ENCODE data around the gene FAM149A.

The FAM149A gene

DNA sequence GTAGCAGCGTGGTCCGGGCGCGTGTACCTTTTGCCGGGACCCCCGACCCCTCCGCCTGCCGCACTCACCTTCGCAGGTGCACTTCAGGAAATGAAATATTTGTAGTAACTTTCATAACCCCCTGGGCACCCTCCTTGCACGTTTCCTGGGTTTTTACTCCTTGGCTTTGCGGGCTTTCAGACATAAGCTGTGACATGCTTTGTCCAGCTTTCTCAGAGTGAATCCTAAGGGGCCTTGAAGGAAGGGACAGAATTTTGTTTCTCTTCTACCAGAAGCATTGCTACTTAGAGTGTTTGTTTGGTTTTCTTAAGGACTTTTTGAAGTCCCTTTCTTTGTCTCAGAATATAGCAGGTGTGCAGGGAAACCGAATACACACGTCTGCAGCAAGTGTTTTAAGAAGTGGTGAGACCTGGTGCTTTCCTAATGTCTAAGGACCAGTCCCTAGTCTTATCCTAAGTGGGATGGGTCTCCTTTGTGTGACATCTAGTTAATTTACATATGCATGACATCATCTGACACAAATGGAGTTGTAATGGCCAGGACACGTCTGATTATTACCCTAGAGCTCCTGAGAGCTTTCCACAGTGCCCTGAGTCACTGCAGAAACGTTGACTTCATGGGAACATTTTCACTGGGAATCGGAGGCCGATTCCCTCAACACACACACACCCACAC is 1.3 kb downstream of the FAM149A start:
- no peak for DNase-seq

DNA sequence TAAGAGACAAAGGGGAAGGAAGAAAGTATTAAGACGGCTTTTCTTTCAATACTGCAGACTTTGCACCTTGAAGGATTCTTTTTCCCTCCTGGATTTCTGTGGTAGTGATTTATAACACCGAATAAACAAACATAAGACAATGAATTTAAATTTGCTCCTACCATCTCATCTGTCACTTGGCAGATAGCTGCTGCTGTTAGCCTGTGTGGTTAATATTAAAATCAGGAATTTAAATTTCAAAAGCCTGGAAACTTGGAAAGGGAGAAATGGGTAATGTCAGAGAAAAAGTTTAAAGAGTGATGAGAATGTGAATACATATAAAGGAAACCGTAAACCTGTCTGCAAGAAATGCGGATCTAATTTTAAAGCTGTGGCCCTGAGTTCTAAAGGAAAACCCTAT is 3.4 kb downstream of the FAM149A start:
- DNase-seq, result no peak

DNA sequence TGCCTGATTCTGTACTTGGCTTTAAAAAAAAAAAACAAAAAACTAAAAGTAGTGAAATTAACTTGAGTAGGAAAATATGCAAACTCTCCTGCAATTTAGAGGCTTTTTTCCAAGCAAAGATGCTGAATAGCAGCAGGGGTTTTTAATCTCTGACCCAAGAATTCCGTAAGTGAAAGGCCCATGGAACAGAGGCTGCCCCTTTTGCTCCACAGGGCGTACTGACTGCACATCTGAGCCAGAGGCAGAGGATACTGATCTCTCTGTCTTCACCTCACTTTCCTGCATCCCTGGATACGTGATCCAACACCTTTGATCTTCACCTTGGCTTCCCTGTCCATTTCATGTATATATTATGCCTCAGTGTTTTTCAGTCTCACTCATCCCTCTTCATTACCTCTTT is 3.9 kb downstream of the FAM149A start:
- DNase-seq, result no peak

DNA sequence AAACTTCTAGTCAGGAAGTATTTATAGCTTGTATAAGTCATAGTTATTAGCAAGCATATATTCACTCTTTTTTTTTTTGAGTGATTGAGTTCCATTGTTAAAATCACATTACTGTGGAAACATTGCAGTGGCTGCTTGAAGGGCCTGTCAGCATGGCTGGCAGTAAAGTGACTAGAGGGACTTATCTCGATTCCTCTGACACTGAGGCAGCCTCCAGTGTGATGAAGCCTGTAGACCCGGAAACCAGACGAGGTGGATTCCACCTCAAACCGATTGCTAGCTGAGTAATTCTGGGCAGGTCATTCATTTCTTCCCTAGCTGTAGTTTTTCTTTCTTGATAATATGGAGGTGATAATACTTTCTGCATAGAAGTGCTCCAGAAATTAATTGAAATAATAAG is 4.7 kb downstream of the FAM149A start:
- DNase-seq, result no peak

DNA sequence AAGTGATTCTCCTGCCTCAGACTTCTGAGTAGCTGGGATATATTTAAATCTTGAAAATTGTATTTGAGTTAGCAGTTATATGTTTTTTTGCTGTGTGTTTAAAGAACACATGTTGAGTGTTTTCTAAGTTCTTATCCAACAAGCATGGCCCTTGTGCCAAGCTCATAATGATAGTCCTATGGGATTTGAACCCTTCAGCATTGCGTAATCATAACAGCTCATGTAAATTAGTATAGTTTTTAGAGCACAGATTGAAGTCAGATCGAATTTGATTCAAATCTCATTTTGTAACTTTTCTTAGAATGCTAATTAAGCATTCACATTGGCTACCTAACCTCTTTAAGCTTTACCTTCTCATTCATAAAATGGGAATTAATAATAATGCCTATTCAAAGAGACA is 12.2 kb downstream of the FAM149A start:
- DNase-seq, result no peak

DNA sequence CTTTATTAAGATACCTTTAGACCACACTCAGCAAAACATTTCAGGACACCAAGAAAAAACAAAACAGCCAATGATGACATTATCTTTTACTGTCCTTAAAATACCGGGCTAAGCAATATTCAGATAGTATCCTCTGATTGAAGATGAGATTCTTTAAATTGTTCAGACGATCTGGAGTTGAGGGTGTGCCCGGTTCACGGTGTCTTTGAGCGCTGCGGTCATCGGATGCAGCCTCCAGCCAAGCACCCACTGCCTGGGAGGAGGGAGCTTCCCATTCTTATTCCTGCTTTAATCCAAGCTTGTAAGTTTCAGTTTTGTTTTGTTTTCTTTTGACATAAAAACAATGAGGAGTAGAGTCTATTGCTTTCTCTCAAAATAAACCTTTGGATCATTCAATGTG is 14.1 kb downstream of the FAM149A start:
- DNase-seq, result no peak

DNA sequence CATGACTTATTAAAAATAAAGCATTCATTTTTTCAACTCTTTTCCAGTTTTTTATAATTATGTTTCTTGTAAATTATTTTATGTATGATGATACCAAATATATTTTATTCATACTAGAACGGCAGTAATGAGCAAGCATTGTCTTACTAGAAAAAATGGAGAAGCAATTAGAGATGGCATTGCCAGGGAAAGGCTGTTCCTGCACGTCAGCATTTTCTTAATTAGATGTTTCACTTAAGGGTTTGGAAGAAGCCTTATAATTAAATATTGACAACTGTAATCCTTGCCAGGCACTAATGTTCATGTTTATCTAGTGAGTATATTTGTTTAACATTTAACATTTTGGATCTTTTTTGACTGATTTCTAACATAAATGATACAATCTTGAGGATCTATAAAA is 16.6 kb downstream of the FAM149A start:
- DNase-seq, result no peak

DNA sequence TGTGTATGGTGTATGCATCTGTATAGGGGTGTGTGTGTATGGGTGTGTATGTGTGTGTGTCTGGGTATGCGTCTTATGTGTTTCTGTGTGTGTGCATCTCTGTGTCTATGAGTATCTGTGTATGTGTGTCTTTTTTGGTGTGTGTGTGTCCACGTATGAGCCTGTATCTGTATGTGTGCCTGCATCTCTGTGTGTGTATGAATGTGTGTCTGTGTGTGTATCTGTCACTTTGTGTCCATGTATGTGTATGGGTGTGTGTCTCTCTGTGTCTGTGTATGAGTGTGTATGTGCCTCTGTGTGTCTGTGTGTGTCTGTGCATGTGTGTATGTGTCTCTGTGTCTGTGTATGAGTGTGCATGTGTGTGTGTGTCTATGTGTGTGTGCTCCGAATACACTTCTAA is 24.3 kb downstream of the FAM149A start:
- no peak for DNase-seq

DNA sequence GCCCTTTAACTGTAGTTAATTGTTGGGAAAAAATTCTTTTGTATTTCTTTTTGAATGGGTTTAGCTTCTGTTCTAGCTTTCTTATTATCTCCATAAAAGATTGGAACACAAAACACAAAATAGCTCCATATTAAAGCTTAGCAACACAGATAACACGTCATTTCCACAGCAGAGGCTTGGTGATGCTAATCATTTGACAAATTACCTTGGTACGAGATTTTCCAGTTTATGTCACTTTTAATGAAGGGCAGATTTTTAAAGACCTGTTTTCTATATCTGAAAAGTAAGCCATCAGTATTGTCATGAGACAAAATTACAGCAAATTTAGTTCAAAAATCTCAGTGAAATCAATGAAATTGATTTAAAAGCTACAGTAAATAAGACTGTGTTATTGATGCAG is 27.4 kb downstream of the FAM149A start:
- no peak for DNase-seq

DNA sequence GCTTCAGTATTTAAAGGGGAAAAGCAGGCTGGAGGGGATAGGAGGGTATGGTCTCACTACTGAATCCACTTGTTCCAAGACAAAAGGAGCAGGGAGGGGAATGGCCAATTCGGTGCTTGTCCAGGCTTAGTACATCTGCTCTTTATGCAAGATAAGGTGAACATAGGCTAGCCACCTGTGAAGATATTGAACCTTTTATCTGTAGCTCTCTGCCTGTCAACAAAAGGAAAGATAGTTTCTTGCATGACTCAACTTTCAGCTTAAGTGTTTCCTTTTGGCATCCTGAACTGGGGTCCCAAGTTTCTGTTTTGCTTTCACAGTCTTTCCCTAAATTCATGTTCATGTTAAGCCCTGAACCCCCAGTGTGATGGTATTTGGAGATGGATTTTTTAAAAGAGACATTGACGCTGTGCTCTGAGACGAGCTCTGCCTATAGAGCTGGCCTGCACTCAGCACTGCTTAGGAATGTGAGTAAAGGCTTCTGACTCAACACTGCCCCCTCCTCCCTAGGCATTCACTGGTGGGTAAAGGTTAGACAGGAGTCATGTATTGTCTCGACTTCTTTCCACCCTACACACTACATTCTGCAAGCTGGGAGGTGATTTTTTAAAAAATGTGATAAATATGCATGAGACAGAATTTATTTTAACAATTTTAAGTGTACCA is 28.2 kb downstream of the FAM149A start:
- DNase-seq, result no peak

DNA sequence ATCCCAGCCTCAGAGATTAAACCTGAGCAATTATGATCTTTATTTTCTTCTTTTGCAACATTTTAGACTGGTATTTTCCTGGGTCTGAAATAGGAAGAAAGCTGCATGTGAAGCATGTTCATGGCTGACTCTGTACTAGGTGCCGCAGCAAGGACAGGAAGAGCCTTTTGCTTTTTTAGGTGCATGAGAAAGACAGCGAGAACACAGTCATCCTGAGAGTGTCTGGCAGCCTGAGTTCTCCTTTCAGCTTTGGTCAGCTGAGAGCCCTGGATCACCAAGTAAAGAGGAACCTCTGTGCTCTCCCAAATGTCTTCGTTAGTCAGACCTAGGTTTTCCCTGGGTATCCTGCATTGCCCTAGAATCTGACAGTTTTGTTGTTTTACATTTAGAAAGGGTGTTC is 29.8 kb downstream of the FAM149A start:
- DNase-seq, result peak in 1 of 5 donors; percentile 47

DNA sequence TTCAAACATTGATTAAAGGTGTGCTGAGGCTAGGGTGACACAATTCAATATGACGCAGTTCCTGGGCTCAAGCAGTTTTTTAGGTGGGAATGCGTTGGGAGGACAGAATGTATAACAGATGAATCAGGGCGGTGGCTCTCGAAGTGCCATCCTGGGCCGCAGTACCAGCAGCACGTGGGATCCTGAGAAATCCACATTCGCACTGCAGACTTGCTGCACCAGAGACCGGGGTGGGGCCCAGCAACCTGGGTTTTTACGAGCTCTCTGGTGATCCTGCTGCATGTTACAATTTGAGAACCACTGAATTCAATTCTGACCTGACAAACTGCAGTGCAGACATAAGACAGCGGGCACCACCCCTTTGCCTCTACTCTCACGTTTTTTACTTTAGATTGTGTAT is 30.4 kb downstream of the FAM149A start:
- DNase-seq, result no peak

DNA sequence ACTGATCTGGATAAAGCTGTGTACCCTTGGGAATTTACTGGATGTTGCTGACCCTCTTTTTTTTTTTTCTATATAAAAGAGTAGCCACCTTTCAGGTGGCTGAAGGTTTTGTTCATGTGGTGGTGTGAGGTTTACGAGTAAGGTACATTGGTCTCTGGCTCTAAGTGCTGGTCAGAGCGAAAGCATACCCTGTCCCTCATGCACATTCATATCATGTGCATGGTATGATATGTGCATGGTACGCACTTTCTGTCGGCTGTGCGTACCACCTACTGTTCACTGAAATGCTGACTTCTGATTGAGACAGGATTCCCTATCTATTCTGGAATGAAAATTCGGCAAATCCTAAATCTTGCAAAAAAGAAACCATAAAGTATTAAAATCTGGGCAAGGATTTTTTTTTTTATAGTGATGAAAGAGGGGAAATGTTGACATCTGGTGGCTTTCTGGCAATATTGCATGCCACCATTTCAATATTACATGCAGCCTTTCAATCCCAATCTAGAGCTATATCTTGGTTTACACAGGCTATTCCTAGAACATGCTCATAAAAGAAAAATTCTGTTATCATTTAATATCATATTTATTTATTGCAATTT is 32.8 kb downstream of the FAM149A start:
- DNase-seq, result no peak

DNA sequence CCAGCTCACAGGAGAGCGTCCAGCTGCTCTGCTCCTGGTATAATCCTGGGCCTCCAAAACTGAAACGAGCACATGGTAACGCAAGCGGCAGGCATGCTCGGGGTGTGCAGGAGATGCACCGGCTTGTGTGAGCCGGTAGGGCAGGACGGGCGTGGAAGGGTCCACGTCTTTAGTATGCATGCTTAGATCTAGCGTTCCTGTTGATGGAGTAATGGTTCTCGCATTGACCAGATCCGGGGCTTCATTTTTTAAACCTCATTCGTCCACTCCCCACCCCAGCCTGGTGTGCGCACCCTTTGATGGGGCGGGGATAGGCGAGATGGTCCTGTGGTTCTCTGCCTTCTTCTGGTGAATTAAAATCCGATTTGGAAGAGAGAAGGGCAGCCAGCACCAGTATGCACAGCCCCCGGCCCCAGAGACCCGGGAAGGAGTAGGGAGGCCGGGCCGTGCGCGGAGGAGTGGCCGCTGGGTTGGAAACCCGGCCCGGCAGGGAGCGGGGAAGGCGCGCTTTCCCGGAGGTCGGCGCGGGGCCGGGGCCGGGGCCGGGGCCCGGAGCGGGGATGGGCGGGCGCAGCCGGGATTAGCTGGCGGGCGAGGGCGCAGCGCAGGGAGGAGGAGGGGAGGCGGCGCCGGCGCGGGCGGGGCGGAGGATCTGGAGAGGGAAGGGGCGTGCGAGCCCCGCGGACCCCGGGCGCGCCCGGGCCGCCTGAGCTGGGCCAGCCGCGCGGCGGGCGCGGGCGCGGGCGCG is 39.9 kb downstream of the FAM149A start:
- DNase-seq, result no peak

DNA sequence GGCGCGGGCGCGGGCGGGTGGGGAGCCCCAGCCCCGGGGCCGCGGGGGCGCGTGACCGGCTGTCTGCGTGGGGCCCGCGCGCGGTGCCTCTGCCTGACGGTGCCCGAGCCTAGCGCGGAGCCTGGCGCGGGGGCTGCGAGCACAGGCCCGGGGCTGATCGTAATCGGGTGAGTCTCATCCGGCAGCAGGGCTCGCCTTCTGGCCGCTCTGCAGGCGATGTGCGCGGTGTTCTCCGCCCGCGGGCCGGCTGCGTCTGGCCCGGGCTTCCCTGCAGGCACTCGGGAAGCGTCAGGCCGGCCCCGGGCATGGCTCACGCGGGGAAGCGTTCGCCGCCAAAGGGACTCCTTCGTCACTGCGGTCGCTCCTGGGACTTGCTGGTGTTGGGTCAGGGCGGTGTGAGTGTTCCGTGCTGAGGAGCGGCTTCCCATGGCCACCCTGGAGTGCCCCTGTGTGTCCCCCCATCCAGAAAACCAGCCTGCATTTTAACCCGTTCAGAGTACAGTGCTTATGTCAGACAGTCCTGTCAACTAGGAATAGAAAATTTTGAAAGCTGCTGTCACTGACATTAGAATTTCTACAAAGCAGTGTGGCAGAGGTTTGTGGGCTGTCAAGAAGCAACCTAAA is 40.6 kb downstream of the FAM149A start:
- no peak for DNase-seq

DNA sequence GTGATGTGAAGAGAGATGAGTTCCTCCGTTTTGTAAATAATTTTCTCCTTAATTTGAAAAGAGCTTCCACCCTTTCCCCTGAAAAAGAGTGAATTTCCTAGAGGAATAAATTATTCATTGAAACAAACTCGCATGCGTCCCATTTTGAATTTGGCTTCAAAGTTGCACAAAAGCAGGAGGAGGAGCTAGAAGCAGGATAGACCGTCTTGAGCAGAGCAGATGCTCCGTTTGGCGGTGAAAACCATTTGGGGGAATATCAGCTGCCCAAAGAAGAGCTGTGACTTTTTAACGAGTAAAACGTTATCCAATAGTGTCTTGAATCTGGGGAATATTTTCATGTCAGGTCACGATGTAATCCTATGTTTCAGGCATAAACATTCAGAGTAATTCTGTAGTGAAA is 42.0 kb downstream of the FAM149A start:
- no peak for DNase-seq

DNA sequence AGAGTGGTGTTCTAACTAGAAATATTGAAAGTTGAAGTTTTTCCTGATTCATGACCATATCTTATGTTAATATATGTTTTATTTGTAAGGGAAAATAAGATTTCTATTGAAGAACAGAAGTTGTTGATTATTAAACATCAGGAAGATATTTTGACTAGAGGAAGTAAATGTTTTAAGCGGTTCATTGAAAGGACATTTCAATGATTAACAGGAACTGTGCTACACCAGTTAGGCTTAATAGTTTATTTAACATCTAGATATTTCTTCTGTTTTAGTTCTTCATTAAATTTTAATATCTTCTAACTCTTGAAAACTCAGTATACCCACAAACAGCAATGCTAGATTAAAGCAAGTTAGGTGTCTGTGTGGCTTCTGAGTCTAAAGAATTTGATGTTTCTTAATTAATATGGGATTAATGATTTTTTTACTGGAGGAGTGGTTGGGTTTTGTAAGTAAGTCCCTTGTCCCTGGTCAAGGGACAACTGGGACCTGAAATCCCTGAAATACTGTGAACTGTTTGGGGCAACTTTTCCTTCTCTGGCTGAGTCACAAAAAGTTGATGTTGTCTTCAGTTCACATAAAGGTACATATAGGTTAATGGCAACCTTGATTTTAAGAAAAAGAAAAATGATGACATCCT is 44.0 kb downstream of the FAM149A start:
- DNase-seq, result no peak

DNA sequence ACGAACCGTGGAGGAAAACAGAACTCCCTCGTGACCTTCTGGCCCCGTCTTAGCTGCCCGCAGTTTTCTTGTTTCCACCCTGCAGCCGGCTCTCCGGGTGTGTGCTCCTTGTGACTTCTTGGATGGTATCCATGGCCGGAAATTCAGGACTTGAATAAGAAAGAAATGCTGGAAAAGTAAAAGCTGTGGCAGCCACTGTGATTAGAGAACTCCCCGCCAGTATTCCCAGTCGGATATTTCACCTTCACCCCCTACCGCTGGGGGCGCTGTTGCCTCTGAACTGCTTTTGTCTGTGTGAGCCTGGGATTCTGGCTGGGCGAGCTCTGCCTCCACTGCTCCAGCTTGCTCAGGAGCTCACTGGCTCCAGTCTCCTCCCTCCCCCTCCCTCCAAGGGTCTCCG is 45.4 kb downstream of the FAM149A start:
- DNase-seq, result peak in 1 of 5 donors; percentile 16

DNA sequence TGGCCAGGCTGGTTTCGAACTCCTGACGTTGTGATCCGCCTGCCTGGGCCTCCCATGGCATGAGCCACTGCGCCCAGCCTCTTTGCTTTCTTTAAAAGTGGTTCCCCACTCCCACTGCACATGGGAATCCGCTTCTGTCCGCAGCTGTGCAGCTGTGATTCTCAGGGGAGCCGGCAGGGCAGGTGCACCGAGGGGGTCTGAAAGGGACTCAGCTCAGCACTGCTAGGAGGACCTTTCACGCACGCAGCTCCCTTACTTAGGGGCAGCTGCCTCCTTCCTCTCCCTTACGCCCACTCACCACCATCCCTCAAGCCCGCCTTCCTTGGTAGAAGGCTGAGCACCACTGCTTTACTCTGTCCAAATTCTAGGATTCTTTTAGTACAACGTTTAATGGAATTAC is 46.4 kb downstream of the FAM149A start:
- DNase-seq, result no peak

DNA sequence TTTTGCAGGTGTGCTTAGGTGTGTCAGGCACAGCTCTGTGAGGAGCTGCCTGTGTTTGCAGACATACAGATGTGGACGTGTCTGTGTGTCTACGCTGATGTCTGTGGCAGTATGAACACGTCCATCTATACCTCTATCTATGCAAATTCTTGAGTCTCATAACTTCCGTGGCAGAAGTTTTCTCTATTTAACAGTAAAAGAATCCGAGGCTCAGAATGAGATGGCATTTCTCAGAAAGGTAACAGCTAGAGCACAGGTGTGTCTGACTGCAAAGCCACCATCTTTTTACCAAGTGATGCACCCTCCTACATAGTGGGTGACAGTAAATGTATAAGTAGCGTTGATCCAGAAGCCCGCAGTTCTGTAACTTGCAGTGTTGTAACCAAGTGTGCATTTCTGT is 47.0 kb downstream of the FAM149A start:
- DNase-seq, result no peak

DNA sequence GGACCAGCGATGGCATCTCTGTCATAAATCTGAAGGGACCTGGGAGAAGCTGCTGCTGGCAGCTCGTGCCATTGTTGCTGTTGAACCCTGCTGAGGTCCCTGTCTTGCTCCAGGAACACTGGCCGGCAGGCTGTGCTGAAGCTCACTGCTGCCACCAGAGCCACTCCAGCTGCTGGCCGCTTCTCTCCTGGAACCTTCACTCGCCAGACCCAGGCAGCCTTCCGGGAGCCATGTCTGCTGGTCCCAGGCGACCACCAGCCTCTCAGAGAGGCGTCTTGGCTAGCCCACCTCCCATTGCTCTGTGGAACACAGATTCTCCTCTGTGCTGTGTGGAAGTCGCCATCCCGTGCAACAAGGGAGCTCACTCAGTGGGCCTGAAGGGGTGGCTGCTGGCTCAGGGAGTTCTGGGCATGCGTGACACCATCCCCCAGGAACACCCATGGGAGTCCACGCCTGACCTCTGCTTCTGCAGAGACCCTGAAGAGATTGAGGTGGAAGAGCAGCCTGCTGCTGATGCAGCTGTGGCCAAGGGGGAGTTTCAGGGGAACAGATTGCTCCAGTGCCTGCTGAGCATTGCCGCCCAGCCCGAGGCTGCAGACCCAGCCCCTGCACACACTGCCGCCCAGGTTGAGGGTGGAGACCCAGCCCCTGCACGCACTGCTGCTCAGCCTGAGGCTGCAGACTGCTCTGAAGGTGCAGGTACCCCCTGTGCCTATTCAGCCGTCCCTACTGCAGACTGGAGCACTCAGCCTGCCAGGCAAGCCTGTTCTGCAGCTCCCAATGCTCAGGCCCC is 53.7 kb downstream of the FAM149A start:
- no peak for DNase-seq

DNA sequence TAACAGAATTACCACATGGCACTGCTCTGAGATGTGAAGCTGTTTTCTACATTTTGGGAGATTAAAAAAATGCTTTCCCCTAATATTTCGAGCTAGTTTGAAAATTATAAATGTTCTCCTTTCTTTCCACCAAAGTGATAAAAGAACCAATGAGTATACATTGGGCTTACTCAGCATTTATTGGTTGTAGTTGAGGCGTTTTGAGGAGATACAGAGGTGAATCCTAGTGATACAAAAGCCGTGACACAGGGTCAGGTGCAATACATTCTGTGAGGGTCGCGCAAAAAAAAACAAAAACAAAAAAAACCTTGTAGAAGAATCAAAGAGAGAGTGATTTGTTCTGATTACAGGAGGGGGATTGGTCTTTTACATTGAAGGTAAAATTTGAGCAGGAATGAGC is 54.5 kb downstream of the FAM149A start:
- no peak for DNase-seq
